SK-N-MC (cell line): ENCODE data around the gene USPL1.

Experiments
- EZH2 ChIP-seq: fragments of 200-600 bp; sonication (generic); IDR thresholded peaks from one replicate; pipeline ENCODE4 v1.6.1; 2017; ENCODE audit warnings: antibody characterized with exemption
- FOXP2 ChIP-seq: optimal IDR thresholded peaks from 2 replicates; pipeline ENCODE3; 2011; ENCODE audit warnings: mild to moderate bottlenecking, moderate library complexity; ENCODE audit not compliant: insufficient read depth; ENCODE audit errors: extremely low read length, control extremely low read depth
- POLR2AphosphoS5 ChIP-seq: IDR thresholded peaks from 2 replicates; pipeline ENCODE4 v1.6.1; 2012; ENCODE audit warnings: mild to moderate bottlenecking, low read depth, low read length, borderline replicate concordance

GRCh38 chr13:30679483-30680330 lies 62.0 kb downstream of the USPL1 start:
- no peak for TF ChIP-seq EZH2
- no peak for TF ChIP-seq FOXP2
- TF ChIP-seq POLR2AphosphoS5: no peak
